HCT116 (cell line): ENCODE results near the gene CACNB1. TPM values are rescaled to one million over a fixed set of nuclear protein-coding genes. Genes with fewer than 3 reads are reported as not detected.

ENCODE experiments used
- ATAC-seq: fragments of 200-7000 bp; cut with Tn5 transposase; 2 replicates; pipeline ENCODE4 v1.9.1; 2020; ENCODE audit warnings: mild to moderate bottlenecking, moderate library complexity
- BruUV-seq: library from RNA; stranded (reverse); fragments of 400-500 nt; replicated peaks from 2 replicates; lab custom pipeline; 2021; lab: Mats Ljungman, UMichigan
- CTCF ChIA-PET: fragments of 300-600 bp; sonication (Branson Sonifier 250); formaldehyde crosslinking; loops from one replicate; lab custom pipeline; 2021; ENCODE audit warnings: antibody characterized with exemption; lab: Charles Lee
- POLR2A ChIA-PET: fragments of 300-600, 350-600 bp; sonication (Branson Sonifier 250); formaldehyde crosslinking; loops from one replicate; lab custom pipeline; 2021; ENCODE audit warnings: antibody characterized with exemption; lab: Charles Lee
- RAD21 ChIA-PET, 2 experiments: fragments of 300-600 bp; sonication (Branson Sonifier 250); formaldehyde crosslinking; loops; one replicate each; lab custom pipeline; 2023; ENCODE audit warnings: low total read pairs in 2 of 2; ENCODE audit not compliant: uncharacterized antibody in 2 of 2, unreplicated experiment in 2 of 2, low non-redundant PET in 1 of 2; lab: Charles Lee
- DNase-seq: peaks from one replicate; pipeline ENCODE4 v3.0.0-alpha.2; 2010; ENCODE audit warnings: low read depth, low spot score
- H2AFZ ChIP-seq: fragments of 200-600 bp; shearing (Covaris generic), sonication (generic); 2 replicates; pipeline ENCODE4 v1.6.1; 2017; ENCODE audit warnings: low read depth, mixed run types, mixed read lengths, antibody characterized with exemption, low read length; ENCODE audit not compliant: poor library complexity, severe bottlenecking
- H3K27ac ChIP-seq: 2 replicates; pipeline ENCODE4 v1.5.1; 2012; ENCODE audit warnings: low read depth, low read length
- H3K27me3 ChIP-seq: fragments of 200-600 bp; sonication (generic); 2 replicates; pipeline ENCODE4 v1.6.1; 2016; ENCODE audit warnings: mixed run types, low read length, mixed read lengths; ENCODE audit not compliant: insufficient read depth
- H3K36me3 ChIP-seq, 2 experiments: fragments of 200-500 bp in 1 of 2; fragments of 200-600 bp in 1 of 2; sonication (Bioruptor generic) in 1 of 2; sonication (generic) in 1 of 2; 2 replicates each; pipeline versions ENCODE4 v1.5.1 to v1.6.1; 2014 to 2016; ENCODE audit warnings: low read length in 2 of 2, inconsistent platforms in 1 of 2, mixed read lengths in 1 of 2, mixed run types in 1 of 2; ENCODE audit not compliant: insufficient read depth in 2 of 2, control insufficient read depth in 1 of 2
- H3K4me1 ChIP-seq, 2 experiments: fragments of 200-600 bp in 1 of 2; sonication (generic) in 1 of 2; 2 replicates each; pipeline versions ENCODE4 v1.5.1 to v1.6.1; 2012 to 2017; ENCODE audit warnings: low read length in 2 of 2, inconsistent platforms in 1 of 2, mild to moderate bottlenecking in 1 of 2, mixed read lengths in 1 of 2, mixed run types in 1 of 2, moderate library complexity in 1 of 2; ENCODE audit not compliant: insufficient read depth in 2 of 2, control insufficient read depth in 1 of 2
- H3K4me2 ChIP-seq: fragments of 200-600 bp; sonication (generic); 2 replicates; pipeline ENCODE4 v1.6.1; 2017; ENCODE audit warnings: mixed run types, low read length, mixed read lengths
- H3K4me3 ChIP-seq, 2 experiments: fragments of 200-600 bp in 1 of 2; sonication (generic) in 1 of 2; replicated peaks in 1 of 2; 2 replicates each; pipeline ENCODE4 v1.5.1; 2011 to 2016; ENCODE audit warnings: low read length in 2 of 2, control low read depth in 1 of 2, low read depth in 1 of 2, mild to moderate bottlenecking in 1 of 2, mixed read lengths in 1 of 2, mixed run types in 1 of 2
- H3K79me2 ChIP-seq: fragments of 200-600 bp; sonication (generic); 2 replicates; pipeline ENCODE4 v1.6.1; 2017; ENCODE audit warnings: mild to moderate bottlenecking, mixed run types, low read length, moderate library complexity, mixed read lengths; ENCODE audit not compliant: insufficient read depth
- H3K9ac ChIP-seq: fragments of 200-600 bp; sonication (generic); 2 replicates; pipeline ENCODE4 v1.6.1; 2016; ENCODE audit warnings: low read length, mixed read lengths
- H3K9me2 ChIP-seq: fragments of 200-600 bp; sonication (generic), shearing (Covaris generic); 2 replicates; pipeline ENCODE4 v1.6.1; 2017; ENCODE audit warnings: mixed run types, mild to moderate bottlenecking, moderate library complexity; ENCODE audit not compliant: insufficient read depth
- H3K9me3 ChIP-seq, 2 experiments: fragments of 200-500 bp in 1 of 2; fragments of 200-600 bp in 1 of 2; sonication (Bioruptor generic) in 1 of 2; sonication (generic) in 1 of 2; 2 replicates each; pipeline ENCODE4 v1.6.1; 2014 to 2017; ENCODE audit warnings: low read length in 2 of 2, mixed read lengths in 2 of 2, inconsistent platforms in 1 of 2, low read depth in 1 of 2, mild to moderate bottlenecking in 1 of 2, mixed run types in 1 of 2, moderate library complexity in 1 of 2; ENCODE audit not compliant: control insufficient read depth in 1 of 2, insufficient read depth in 1 of 2
- H4K20me1 ChIP-seq: fragments of 200-600 bp; sonication (generic), shearing (Covaris generic); 2 replicates; pipeline ENCODE4 v1.6.1; 2017; ENCODE audit warnings: mixed run types, mild to moderate bottlenecking, moderate library complexity; ENCODE audit not compliant: insufficient read depth
- ATF3 ChIP-seq: IDR thresholded peaks from 2 replicates; pipeline ENCODE4 v1.6.1; 2012
- CBX3 ChIP-seq: IDR thresholded peaks from 2 replicates; pipeline ENCODE4 v1.6.1; 2012; ENCODE audit warnings: low read depth
- CEBPB ChIP-seq: IDR thresholded peaks from 2 replicates; pipeline ENCODE4 v1.6.1; 2012; ENCODE audit warnings: low read depth
- CTCF ChIP-seq, 3 experiments: fragments of 200-600 bp in 1 of 3; sonication (generic) in 1 of 3; IDR thresholded peaks in 2 of 3; conservative IDR thresholded peaks in 1 of 3; 2 replicates each; pipeline ENCODE4 v1.5.1; 2012 to 2017; ENCODE audit warnings: low read depth in 2 of 3, low read length in 2 of 3, antibody characterized with exemption in 1 of 3, borderline replicate concordance in 1 of 3, control low read depth in 1 of 3, mild to moderate bottlenecking in 1 of 3, mixed read lengths in 1 of 3, mixed run types in 1 of 3, moderate library complexity in 1 of 3; ENCODE audit not compliant: insufficient read depth in 1 of 3
- EZH2 ChIP-seq: fragments of 200-600 bp; sonication (generic); IDR thresholded peaks from 2 replicates; pipeline ENCODE4 v1.6.1; 2017; ENCODE audit warnings: antibody characterized with exemption, mixed run types
- EZH2phosphoT487 ChIP-seq: fragments of 200-600 bp; IDR thresholded peaks from 2 replicates; pipeline ENCODE4 v1.6.1; 2018; ENCODE audit warnings: antibody characterized with exemption, borderline replicate concordance
- FOSL1 ChIP-seq: IDR thresholded peaks from 2 replicates; pipeline ENCODE4 v1.6.1; 2012; ENCODE audit warnings: low read depth
- JUND ChIP-seq: IDR thresholded peaks from 2 replicates; pipeline ENCODE4 v1.6.1; 2012
- POLR2A ChIP-seq: IDR thresholded peaks from 2 replicates; pipeline ENCODE4 v1.7.0; 2011; ENCODE audit warnings: borderline replicate concordance; ENCODE audit not compliant: insufficient read depth, insufficient read length; ENCODE audit errors: extremely low read depth
- POLR2AphosphoS5 ChIP-seq: IDR thresholded peaks from 2 replicates; pipeline ENCODE4 v1.6.1; 2011; ENCODE audit warnings: mild to moderate bottlenecking, low read depth, low read length, moderate library complexity
- RAD21 ChIP-seq: IDR thresholded peaks from 2 replicates; pipeline ENCODE4 v1.6.1; 2012; ENCODE audit warnings: low read depth, mild to moderate bottlenecking
- SP1 ChIP-seq: IDR thresholded peaks from 2 replicates; pipeline ENCODE4 v1.6.1; 2012; ENCODE audit warnings: low read depth
- SRF ChIP-seq: IDR thresholded peaks from 2 replicates; pipeline ENCODE4 v1.6.1; 2012; ENCODE audit warnings: low read depth
- YY1 ChIP-seq: IDR thresholded peaks from 2 replicates; pipeline ENCODE4 v1.6.1; 2011; ENCODE audit warnings: low read length, low read depth, moderate library complexity, mild to moderate bottlenecking; ENCODE audit not compliant: insufficient replicate concordance; ENCODE audit errors: extremely low read depth
- ZNF274 ChIP-seq: fragments of 200-500 bp; sonication (Bioruptor generic); IDR thresholded peaks from 2 replicates; pipeline ENCODE4 v1.6.1; 2014; ENCODE audit warnings: mild to moderate bottlenecking, low read depth, low read length, inconsistent platforms
- intact Hi-C: fragments of 100-400 bp; cut with micrococcal nuclease; formaldehyde crosslinking; loops from 2 replicates; pipeline ENCODE4 v1.10.0; 2022
- total RNA-seq: library from RNA; stranded (reverse); gene quantifications from one replicate; pipeline ENCODE4 v1.2.1, GENCODE V29; 2021; ENCODE audit not compliant: unreplicated experiment
- TF ChIP-seq, protein P1 (sequence below): IDR thresholded peaks from 2 replicates; pipeline ENCODE4 v1.6.1; 2012; ENCODE audit warnings: low read depth

Gene CACNB1
- total RNA-seq, 1 experiment from 2014 or later: 13.0 TPM

- H3K9ac ChIP-seq: no peak overlapping the region
- no peaks in the 10 kb centered on the region for H3K27me3 ChIP-seq
- intact Hi-C loops: no loop called here
- H3K9me2 ChIP-seq: no peaks in the 10 kb centered on the region
- RAD21 ChIA-PET: no interaction called here
- no peak overlapping the region for H3K4me2 ChIP-seq
- no TSS peak for BruUV-seq
- H3K4me3 ChIP-seq: no peak overlapping the region
- ATAC-seq: no peak
- no peaks in the 10 kb centered on the region for H4K20me1 ChIP-seq
- H3K79me2 ChIP-seq: no peaks in the 10 kb centered on the region
- peaks cover 2 to 18% of the 10 kb centered on the region in 2 experiments; a peak in 3 of 4 replicates for H3K4me1 ChIP-seq
- DNase-seq: no peak
- no peak for TF ChIP-seq ZNF274
- TF ChIP-seq JUND: no peak
- TF ChIP-seq FOSL1: no peak
- TF ChIP-seq POLR2A: no peak
- no peak overlapping the region for H2AFZ ChIP-seq
- CTCF ChIA-PET: interaction anchor here (0.7 to 3.4 kb wide), 6 partner anchors 9 to 396 kb away, joined by 3 to 62 read pairs (median 7); partner anchors contain the start of gene RPL19
- H3K36me3 ChIP-seq: peaks cover 3 to 5% of the 10 kb centered on the region in 2 experiments; a peak in 2 of 4 replicates
- no peaks in the 10 kb centered on the region for H3K9me3 ChIP-seq
- H3K27ac ChIP-seq: no peak overlapping the region
- POLR2A ChIA-PET: no interaction called here
Observed at GRCh38 chr17:39173080-39173479, 24.4 kb downstream of the CACNB1 start.

DNA sequence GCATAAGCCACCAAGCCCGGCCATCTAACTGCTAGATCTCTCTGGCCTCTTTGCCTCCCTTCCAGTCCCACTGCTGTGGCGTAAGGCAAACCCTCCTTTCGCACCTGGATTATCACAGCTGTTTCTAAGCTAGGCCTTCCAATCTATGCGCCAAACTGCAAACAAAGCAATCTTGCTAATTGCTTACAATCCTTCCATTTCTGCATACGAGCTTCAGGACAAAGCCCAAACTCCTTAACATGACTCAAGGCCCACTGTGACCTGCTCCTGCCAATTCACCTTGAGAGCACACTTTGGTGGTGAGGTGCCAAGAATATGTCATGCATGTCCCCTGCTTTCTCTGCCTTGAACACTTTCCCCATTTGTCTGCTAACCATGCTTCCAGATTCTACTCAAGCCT is 25.5 kb downstream of the CACNB1 start:
- Histone ChIP-seq H3K27ac (no peak overlapping the region), H2AFZ (no peak overlapping the region), H3K4me1 (peaks cover 0 to 12% of the 10 kb centered on the region in 2 experiments; a peak in 2 of 4 replicates), H3K4me3 (no peak overlapping the region), H3K9ac (no peak overlapping the region), H4K20me1 (no peaks in the 10 kb centered on the region), H3K79me2 (no peaks in the 10 kb centered on the region), H3K4me2 (no peak overlapping the region), H3K9me2 (no peaks in the 10 kb centered on the region), H3K27me3 (no peaks in the 10 kb centered on the region), H3K9me3 (no peaks in the 10 kb centered on the region), H3K36me3 (peaks cover 1 to 5% of the 10 kb centered on the region in 2 experiments; a peak in 1 of 4 replicates)
- ChIA-PET CTCF (no interaction called here), RAD21 (interaction anchor here in 1 of 2 experiments (0.6 to 0.8 kb wide), 2 partner anchors 19 to 189 kb away, joined by 3 to 4 read pairs; no protein-coding TSS in a partner anchor), POLR2A (no interaction called here)
- BruUV-seq: no TSS peak
- ATAC-seq (no peak), DNase-seq (no peak)
- intact Hi-C loops: no loop called here
- TF ChIP-seq JUND (no peak), POLR2A (no peak), EZH2phosphoT487 (no peak), SP1 (no peak), CTCF (IDR thresholded peaks at IDR 0.05 in 2 of 3, conservative IDR thresholded peaks at IDR 0.05 in 1 of 3; ENCODE audit: borderline replicate concordance in 1 of 3, insufficient read depth in 1 of 3, low read depth in 2 of 3, low read length in 2 of 3) (no peak), EZH2 (no peak), ATF3 (no peak), RAD21 (no peak), YY1 (no peak), POLR2AphosphoS5 (no peak), FOSL1 (no peak), CBX3 (no peak), SRF (no peak), CEBPB (no peak)
- TF ChIP-seq, protein P1, sequence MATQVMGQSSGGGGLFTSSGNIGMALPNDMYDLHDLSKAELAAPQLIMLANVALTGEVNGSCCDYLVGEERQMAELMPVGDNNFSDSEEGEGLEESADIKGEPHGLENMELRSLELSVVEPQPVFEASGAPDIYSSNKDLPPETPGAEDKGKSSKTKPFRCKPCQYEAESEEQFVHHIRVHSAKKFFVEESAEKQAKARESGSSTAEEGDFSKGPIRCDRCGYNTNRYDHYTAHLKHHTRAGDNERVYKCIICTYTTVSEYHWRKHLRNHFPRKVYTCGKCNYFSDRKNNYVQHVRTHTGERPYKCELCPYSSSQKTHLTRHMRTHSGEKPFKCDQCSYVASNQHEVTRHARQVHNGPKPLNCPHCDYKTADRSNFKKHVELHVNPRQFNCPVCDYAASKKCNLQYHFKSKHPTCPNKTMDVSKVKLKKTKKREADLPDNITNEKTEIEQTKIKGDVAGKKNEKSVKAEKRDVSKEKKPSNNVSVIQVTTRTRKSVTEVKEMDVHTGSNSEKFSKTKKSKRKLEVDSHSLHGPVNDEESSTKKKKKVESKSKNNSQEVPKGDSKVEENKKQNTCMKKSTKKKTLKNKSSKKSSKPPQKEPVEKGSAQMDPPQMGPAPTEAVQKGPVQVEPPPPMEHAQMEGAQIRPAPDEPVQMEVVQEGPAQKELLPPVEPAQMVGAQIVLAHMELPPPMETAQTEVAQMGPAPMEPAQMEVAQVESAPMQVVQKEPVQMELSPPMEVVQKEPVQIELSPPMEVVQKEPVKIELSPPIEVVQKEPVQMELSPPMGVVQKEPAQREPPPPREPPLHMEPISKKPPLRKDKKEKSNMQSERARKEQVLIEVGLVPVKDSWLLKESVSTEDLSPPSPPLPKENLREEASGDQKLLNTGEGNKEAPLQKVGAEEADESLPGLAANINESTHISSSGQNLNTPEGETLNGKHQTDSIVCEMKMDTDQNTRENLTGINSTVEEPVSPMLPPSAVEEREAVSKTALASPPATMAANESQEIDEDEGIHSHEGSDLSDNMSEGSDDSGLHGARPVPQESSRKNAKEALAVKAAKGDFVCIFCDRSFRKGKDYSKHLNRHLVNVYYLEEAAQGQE: no peak
